Limb (tissue), 2 donors: ENCODE results near the gene BACH2.
"Not testable (repeated sequence)": the region's sequence is repeated elsewhere in the genome, so short reads cannot be mapped to it uniquely, and the experiment has no call there.

ENCODE experiments used
- DNase-seq, 2 donors: peaks; one replicate each; pipeline ENCODE4 v3.0.0-alpha.2; 2016; ENCODE audit errors: extremely low spot score in 2 of 2

Gene BACH2

GRCh38 chr6:90072501-90072900, 224.1 kb downstream of the BACH2 start:
- DNase-seq = no peak

- DNase-seq = no peak
Measured at GRCh38 chr6:90068703-90069523, 227.7 kb downstream of the BACH2 start.

GRCh38 chr6:90068264-90068663, 228.4 kb downstream of the BACH2 start:
- DNase-seq = no peak

GRCh38 chr6:90066697-90067096, 229.9 kb downstream of the BACH2 start:
- DNase-seq = no peak

GRCh38 chr6:90065173-90065572, 231.5 kb downstream of the BACH2 start:
- no peak for DNase-seq

- DNase-seq = no peak
Measured at GRCh38 chr6:90062667-90063066, 234.0 kb downstream of the BACH2 start.

- DNase-seq = no peak
Measured at GRCh38 chr6:90062051-90062450, 234.6 kb downstream of the BACH2 start.

GRCh38 chr6:90059178-90059577, 237.5 kb downstream of the BACH2 start:
- not testable (repeated sequence) for DNase-seq

GRCh38 chr6:90055924-90056323, 240.7 kb downstream of the BACH2 start:
- DNase-seq = not testable (repeated sequence)

GRCh38 chr6:90054193-90054592, 242.4 kb downstream of the BACH2 start:
- DNase-seq = not testable (repeated sequence)

GRCh38 chr6:90053614-90054013, 243.0 kb downstream of the BACH2 start:
- DNase-seq = no peak

- DNase-seq = no peak
Measured at GRCh38 chr6:90049295-90049694, 247.3 kb downstream of the BACH2 start.

- no peak for DNase-seq
Measured at GRCh38 chr6:90048206-90048967, 248.3 kb downstream of the BACH2 start.

GRCh38 chr6:90045535-90045934, 251.1 kb downstream of the BACH2 start:
- no peak for DNase-seq

GRCh38 chr6:90044833-90045381, 251.7 kb downstream of the BACH2 start:
- no peak for DNase-seq

- DNase-seq = no peak
Measured at GRCh38 chr6:90044182-90044832, 252.3 kb downstream of the BACH2 start.

- DNase-seq = no peak
Measured at GRCh38 chr6:90040931-90041330, 255.7 kb downstream of the BACH2 start.

- no peak for DNase-seq
Measured at GRCh38 chr6:90039911-90040310, 256.7 kb downstream of the BACH2 start.

- no peak for DNase-seq
Measured at GRCh38 chr6:90038961-90039653, 257.5 kb downstream of the BACH2 start.

- DNase-seq = no peak
Measured at GRCh38 chr6:90036963-90037362, 259.7 kb downstream of the BACH2 start.

GRCh38 chr6:90035047-90035723, 261.5 kb downstream of the BACH2 start:
- no peak for DNase-seq
